NCI-H345 treated with DMSO at 0.1 percent for 48 hours (cell line): ENCODE data around the gene NCOA1.
"Not testable (repeated sequence)": the region's sequence is repeated elsewhere in the genome, so short reads cannot be mapped to it uniquely, and the experiment has no call there.

ENCODE experiments used
- DNase-seq: peaks from one replicate; lab custom pipeline; 2025; ENCODE audit not compliant: unreplicated experiment; lab: John Stamatoyannopoulos, UW

Gene NCOA1

GRCh38 chr2:24678066-24678465 lies 187.0 kb downstream of the NCOA1 start:
- DNase-seq = not testable (repeated sequence)

GRCh38 chr2:24680196-24680595 lies 189.1 kb downstream of the NCOA1 start:
- DNase-seq = no peak

DNA sequence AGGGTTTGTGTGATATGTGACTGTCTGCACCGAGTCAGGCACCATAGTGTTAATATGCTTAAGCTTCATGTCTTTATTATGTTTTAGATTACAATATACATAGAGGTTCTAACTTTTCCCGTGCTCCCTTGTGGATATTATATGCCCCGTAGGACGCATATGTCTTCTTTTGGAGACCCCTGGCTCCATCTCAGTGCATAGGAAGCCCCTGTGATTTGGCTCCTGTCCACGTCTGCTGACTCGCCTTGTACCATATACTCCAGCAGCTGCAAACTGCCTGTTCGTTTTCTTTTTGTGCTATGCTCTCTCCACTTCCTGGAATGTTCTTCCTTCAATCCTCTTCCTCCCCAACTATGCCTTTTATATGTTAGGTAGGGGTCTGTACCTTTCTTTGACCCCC lies 191.2 kb downstream of the NCOA1 start:
- no peak for DNase-seq

GRCh38 chr2:24683408-24683807 lies 192.4 kb downstream of the NCOA1 start:
- no peak for DNase-seq

DNA sequence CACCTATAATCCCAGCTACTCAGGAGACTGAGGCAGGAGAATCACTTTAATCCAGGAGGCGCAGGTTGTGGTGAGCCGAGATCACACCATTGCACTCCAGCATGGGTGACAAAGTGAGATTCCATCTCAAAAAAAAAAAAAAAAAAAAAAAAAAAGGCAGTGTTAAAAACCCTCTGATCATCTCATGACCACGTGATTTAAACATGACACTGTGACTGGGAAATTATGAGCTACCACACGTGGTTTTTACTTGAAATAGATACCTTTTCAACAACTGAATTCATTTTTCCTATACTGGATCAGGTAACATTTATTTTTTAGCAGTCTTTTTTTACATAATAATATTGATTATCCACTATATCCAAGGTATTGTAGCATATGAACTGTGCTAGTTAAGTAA lies 199.5 kb downstream of the NCOA1 start:
- no peak for DNase-seq

- DNase-seq = no peak
These were observed 200.8 kb downstream of the NCOA1 start for GRCh38 chr2:24691806-24692205.

GRCh38 chr2:24697792-24698191 lies 206.7 kb downstream of the NCOA1 start:
- no peak for DNase-seq

- no peak for DNase-seq
These were observed 211.7 kb downstream of the NCOA1 start for GRCh38 chr2:24702800-24703199.

GRCh38 chr2:24704692-24705091 lies 213.6 kb downstream of the NCOA1 start:
- DNase-seq = no peak

DNA sequence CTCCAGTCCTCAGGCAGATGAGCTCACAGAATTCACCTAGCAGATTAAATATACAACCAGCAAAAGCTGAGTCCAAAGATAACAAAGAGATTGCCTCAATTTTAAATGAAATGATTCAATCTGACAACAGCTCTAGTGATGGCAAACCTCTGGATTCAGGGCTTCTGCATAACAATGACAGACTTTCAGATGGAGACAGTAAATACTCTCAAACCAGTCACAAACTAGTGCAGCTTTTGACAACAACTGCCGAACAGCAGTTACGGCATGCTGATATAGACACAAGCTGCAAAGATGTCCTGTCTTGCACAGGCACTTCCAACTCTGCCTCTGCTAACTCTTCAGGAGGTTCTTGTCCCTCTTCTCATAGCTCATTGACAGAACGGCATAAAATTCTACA lies 216.1 kb downstream of the NCOA1 start:
- DNase-seq = no peak

- DNase-seq = no peak
These were observed 217.6 kb downstream of the NCOA1 start for GRCh38 chr2:24708537-24709152.

DNA sequence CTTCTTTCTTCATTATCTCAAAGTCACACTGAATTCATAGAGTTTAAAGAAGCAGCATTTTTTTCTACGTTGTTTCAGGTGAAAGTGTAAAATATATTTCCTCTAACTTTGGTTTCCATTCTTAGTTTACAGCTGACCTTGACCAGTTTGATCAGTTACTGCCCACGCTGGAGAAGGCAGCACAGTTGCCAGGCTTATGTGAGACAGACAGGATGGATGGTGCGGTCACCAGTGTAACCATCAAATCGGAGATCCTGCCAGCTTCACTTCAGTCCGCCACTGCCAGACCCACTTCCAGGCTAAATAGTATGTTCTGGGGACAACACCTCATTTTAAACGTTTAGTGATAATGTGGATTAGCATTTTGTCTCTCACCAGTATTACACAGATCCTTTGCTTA lies 219.8 kb downstream of the NCOA1 start:
- DNase-seq = no peak

- no peak for DNase-seq
These were observed 220.8 kb downstream of the NCOA1 start for GRCh38 chr2:24711865-24712264.

DNA sequence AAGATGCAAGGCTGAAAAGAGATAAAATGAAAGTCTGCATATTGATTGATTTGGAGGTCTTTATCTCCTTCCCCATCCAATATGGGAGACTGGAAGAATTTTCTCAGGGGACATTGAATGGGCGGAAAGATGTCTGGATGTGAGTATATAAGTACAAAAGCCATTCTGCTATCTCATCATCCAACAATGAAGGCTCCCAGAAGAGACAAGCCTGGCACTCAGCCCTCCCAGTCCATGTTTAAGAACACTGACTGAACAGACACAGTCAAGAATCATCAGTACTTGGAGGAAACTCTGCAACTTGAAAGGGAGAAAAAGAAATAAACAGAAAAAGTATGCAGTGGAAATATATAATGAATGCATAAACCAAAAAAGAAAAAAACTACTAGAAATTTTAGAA lies 221.2 kb downstream of the NCOA1 start:
- DNase-seq = no peak

- DNase-seq = no peak
These were observed 226.4 kb downstream of the NCOA1 start for GRCh38 chr2:24717263-24717951.

DNA sequence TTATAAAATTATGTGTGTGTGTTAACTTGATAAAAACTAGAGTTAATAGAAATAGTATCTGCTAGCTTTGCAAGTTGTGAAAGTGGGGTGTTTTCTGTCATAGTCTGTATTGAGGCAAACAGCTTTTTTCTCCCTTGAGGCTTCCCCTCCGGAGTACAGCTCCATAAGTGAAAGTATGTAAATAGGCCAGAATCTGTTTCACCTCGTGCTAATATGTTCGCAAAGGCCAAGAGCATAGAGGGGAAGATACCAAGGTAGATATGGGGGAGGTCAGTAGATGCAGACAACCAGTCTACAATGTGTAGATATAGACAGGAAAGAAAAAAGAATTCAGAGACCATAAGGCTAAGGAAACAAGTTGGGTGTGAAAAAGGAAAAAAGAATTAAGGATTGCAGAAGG lies 229.3 kb downstream of the NCOA1 start:
- DNase-seq = no peak

DNA sequence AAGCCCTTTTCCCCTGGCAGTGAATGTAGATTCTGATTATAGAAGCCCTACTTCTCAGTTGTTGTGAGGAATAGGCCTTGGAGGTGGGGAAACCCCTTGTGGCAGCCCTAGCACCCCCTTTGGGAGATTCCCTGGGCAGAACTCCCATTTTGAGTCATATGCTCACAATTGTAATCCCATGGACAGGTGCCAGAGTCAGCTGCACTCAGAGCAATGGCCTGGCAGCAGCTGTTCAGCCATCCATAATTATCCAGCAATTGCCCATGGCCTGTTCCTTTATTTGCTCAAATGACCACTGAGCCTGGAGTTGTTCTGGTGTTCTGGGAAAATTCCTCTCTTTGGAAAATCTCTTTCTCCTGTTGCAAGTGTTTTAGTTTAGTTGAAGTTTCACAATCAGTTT lies 230.4 kb downstream of the NCOA1 start:
- no peak for DNase-seq

DNA sequence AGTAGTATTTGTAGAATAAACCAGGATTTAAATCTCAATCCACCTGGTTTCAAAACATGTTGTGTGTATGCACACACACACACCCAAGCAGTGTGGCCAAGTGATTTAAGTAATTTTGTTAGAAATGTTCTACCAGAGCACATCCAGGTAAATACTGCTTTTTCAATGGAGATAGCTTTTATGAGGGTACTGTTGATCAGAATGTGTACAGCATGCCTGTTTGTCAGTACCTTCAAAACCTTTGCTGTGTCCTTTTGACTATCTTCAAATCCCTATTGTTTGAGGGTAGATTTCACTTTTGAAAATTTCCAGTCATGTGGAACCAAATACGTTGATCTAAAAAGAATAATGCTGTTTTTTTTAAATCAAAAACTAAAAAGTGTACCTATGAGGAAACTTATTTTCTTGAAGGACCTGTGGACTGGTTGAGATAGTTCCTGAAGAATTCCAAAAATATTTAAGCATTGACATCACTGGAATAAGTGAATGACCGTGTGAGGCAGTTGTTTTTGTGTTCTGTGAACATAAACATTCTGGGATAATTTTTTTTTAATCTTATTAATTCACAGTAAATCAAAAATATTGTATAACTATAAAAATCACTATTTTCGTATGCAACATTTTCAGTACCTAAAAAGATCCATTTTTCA lies 231.2 kb downstream of the NCOA1 start:
- no peak for DNase-seq

DNA sequence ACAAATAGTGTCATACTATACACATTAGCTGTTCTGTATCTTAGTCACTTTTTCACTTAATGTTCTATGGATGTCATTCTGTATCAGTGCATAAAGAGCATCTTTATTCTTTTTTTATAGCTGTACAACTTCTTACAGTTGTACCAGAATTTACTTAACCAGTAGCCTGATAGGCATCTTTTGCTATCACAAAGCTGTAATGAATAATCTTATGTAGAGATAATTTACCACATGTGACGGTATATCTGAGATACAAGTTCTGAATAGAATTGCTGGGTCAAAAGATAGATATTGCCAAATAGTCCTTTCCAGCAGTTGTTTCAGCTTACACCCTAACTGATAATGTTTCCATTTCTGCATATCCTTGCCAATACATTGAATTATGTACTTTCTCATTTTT lies 232.1 kb downstream of the NCOA1 start:
- no peak for DNase-seq

- DNase-seq = no peak
These were observed 232.6 kb downstream of the NCOA1 start for GRCh38 chr2:24723665-24724064.

GRCh38 chr2:24724111-24724775 lies 233.2 kb downstream of the NCOA1 start:
- DNase-seq = no peak

- no peak for DNase-seq
These were observed 234.9 kb downstream of the NCOA1 start for GRCh38 chr2:24725956-24726355.
